Stimulated activated naive B cell treated with anti-CD40 and anti-IgM and Interleukin-4, amounts not matched to agents 10 μg/mL and 1 μg/mL and 100 μg/mL, for 72 hours (primary cell): ENCODE results near the gene FLVCR2.
"Not testable (repeated sequence)": the region's sequence is repeated elsewhere in the genome, so short reads cannot be mapped to it uniquely, and the experiment has no call there.

Experiments
- ATAC-seq, 2 donors: fragments of 150-1000 bp; cut with Tn5 transposase; replicated peaks; 2 replicates each; pipeline ENCODE4 v1.10.0; 2021; ENCODE audit warnings: moderate library complexity in 1 of 2
- DNase-seq: peaks from one replicate; pipeline ENCODE4 v3.0.0; 2021
- H3K27ac Mint-ChIP-seq: one replicate; pipeline ENCODE4 v1.8.0; 2022; ENCODE audit warnings: mild to moderate bottlenecking, mixed read lengths
- H3K27me3 Mint-ChIP-seq, 2 donors: one replicate each; pipeline ENCODE4 v1.8.0; 2022; ENCODE audit warnings: mixed read lengths in 2 of 2
- H3K36me3 Mint-ChIP-seq, 2 donors: one replicate each; pipeline ENCODE4 v1.8.0; 2022; ENCODE audit warnings: mixed read lengths in 2 of 2, mild to moderate bottlenecking in 1 of 2
- H3K4me1 Mint-ChIP-seq, 2 donors: one replicate each; pipeline ENCODE4 v1.8.0; 2022; ENCODE audit warnings: mixed read lengths in 2 of 2, mild to moderate bottlenecking in 1 of 2
- H3K4me3 Mint-ChIP-seq, 2 donors: one replicate each; pipeline ENCODE4 v1.8.0; 2022; ENCODE audit warnings: mild to moderate bottlenecking in 2 of 2, mixed read lengths in 2 of 2, moderate library complexity in 1 of 2
- H3K9me3 Mint-ChIP-seq, 2 donors: one replicate each; pipeline ENCODE4 v1.8.0; 2022; ENCODE audit warnings: mixed read lengths in 2 of 2, mild to moderate bottlenecking in 1 of 2

FLVCR2 gene

GRCh38 chr14:75658957-75659356 is 80.5 kb downstream of the FLVCR2 start:
- Mint-ChIP-seq H3K27ac (peak overlapping the region; percentile 25), H3K36me3 (peaks cover 8 to 16% of the 10 kb centered on the region in 2 donors)
- ATAC-seq: no peak

GRCh38 chr14:75660238-75660629 is 81.8 kb downstream of the FLVCR2 start:
- Mint-ChIP-seq H3K36me3 (peaks cover 6 to 15% of the 10 kb centered on the region in 2 donors), H3K4me1 (peaks cover 5 to 8% of the 10 kb centered on the region in 2 donors), H3K27ac (peak overlapping the region; percentile 93), H3K27me3 (no peaks in the 10 kb centered on the region), H3K4me3 (peak overlapping the region; percentile 92 to 97), H3K9me3 (no peaks in the 10 kb centered on the region)
- ATAC-seq (no peak), DNase-seq (no peak)

More at GRCh38 chr14:75658957-75659356, 80.5 kb downstream of the FLVCR2 start:
- Mint-ChIP-seq H3K27me3 (no peaks in the 10 kb centered on the region), H3K4me1 (peaks cover 5 to 11% of the 10 kb centered on the region in 2 donors), H3K9me3 (no peaks in the 10 kb centered on the region), H3K4me3 (no peak overlapping the region)
- no peak for DNase-seq

DNA sequence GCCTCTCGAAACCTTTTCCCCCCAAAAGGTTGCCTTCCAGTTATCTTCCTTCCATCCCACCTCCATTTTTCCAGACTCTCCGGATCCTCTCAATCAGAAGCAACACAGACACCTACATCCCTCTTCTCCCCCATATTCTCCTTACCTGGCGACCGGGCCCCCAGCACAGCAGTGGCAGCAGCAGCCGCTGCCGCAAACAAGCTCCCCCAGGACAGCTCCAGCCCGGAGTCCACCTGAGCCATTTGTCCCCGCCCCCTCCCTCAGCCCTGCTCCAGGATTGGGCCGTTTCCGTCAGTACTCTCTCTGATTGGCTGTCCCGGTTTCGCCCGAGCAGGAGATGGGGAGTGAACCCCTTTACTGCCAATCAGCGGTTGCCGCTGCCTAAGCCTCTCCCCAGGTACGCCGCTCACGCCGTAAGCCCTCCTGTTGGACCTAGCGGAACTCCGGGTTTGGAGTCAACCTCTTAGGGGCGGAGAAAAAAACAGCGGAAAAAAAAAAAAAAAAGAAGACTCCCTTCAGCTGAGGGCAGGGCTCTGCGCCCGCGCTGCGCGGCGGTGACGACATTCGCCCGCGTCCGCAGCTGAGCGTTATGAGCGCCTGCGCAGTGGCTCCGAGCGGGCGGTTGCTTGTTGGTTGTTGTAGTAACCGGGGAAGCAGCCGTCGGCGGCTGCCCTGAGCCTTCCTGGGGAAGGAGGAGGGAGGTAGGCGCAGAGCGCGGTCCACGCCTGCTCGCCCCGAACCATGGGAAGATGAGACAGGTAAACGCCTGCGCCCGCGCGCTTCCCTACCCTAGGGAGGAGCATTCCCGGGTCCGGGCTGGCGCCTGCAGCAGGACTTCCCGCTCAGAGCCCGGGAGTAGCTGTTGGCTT is 82.4 kb downstream of the FLVCR2 start, which contains the start of the genes ERG28 and TTLL5:
Gene ERG28, minus strand, starts transcription at position 247 of the 869 bp plus-strand sequence. CDS start 3,374 bp downstream, outside the sequence.
Gene TTLL5, plus strand, starts transcription at position 617 of the 869 bp plus-strand sequence. CDS start 1,904 bp downstream, outside the sequence.
- Mint-ChIP-seq H3K4me3 (peak within 1 kb of the TSS; percentile 92 to 97), H3K36me3 (peaks cover 6 to 15% of the 10 kb centered on the region in 2 donors), H3K27me3 (no peaks in the 10 kb centered on the region), H3K9me3 (no peaks in the 10 kb centered on the region), H3K4me1 (peaks cover 5 to 8% of the 10 kb centered on the region in 2 donors), H3K27ac (peak within 1 kb of the TSS; percentile 93)
- DNase-seq (peak; percentile 97), ATAC-seq (peak; percentile 98)

DNA sequence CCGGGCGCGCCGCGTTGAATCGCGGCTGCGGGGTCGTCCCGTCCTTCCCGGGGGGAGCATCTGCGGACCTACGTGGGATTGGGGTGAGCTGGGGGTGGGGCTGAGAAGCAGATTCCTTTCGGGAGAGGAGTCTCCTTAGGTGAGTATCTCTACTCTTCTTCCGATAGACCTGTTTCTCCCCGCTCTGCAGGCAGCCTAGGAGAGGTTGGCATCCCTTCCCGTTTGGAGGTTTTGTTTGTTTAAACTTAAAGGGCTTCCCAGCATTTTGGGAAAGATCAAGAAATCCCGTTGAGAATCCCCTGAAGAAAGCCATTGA is 83.0 kb downstream of the FLVCR2 start:
- peak in 1 of 2 donors; percentile 0 for ATAC-seq
- peak overlapping the region; percentile 92 to 97 for H3K4me3 Mint-ChIP-seq
- H3K4me1 Mint-ChIP-seq: peaks cover 5 to 8% of the 10 kb centered on the region in 2 donors
- H3K27ac Mint-ChIP-seq: peak overlapping the region; percentile 93
- no peaks in the 10 kb centered on the region for H3K9me3 Mint-ChIP-seq
- no peak for DNase-seq
- no peaks in the 10 kb centered on the region for H3K27me3 Mint-ChIP-seq
- H3K36me3 Mint-ChIP-seq: peaks cover 5 to 14% of the 10 kb centered on the region in 2 donors

DNA sequence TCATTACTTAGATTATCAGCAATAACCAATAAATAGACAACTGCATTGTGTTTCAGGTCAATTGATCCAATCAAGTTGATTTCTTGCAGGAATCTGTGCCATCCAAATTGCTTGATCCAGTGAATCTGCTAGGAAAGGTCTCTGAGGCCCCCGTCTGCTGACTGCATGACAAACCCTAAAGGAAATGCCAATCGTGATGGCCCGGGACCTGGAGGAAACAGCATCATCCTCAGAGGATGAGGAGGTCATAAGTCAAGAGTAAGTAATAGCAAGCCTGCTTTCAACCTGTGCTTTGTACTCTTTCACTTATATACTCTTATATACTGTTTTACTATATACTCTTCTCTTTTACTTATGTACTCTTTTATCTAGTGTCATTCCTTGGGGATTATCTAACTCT is 84.5 kb downstream of the FLVCR2 start:
- ATAC-seq (no peak), DNase-seq (no peak)
- Mint-ChIP-seq H3K4me1 (peaks cover 5 to 8% of the 10 kb centered on the region in 2 donors), H3K27ac (no peak overlapping the region), H3K36me3 (peaks cover 6 to 22% of the 10 kb centered on the region in 2 donors), H3K9me3 (no peaks in the 10 kb centered on the region), H3K4me3 (no peak overlapping the region), H3K27me3 (no peaks in the 10 kb centered on the region)

DNA sequence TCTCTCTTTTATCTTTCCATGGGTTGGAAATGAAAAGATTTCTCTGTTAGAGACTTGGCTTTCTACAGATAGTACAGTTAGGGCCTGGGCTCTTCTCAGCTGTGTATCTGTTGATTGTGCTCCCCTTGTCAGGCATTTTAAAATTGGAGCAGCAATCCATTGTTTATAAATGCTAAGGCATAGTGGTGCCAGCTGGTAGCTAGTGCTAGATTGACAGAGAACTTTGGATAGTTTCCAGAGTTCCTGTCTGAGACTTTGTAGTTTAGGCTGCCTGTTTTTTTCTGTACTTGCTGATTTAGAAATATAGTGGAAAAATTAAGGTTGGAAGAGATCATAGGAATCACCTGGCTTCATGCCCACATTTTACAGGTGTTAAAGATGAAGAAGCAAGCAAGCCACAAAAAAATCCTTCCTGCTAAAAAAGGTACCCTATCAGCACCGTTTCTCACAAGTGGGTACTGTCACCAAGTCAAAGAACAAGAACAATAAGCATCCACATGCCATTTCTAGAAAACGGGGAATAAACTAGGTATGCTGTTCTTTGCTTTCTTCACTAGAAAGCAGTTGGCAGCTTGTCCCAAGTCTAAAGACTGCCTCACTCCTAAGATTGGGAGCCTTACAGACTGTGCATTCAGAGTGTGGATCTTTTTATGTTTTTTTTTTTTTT is 88.8 kb downstream of the FLVCR2 start:
- Mint-ChIP-seq H3K27me3 (no peaks in the 10 kb centered on the region), H3K27ac (no peak overlapping the region), H3K36me3 (peaks cover 27 to 53% of the 10 kb centered on the region in 2 donors)

DNA sequence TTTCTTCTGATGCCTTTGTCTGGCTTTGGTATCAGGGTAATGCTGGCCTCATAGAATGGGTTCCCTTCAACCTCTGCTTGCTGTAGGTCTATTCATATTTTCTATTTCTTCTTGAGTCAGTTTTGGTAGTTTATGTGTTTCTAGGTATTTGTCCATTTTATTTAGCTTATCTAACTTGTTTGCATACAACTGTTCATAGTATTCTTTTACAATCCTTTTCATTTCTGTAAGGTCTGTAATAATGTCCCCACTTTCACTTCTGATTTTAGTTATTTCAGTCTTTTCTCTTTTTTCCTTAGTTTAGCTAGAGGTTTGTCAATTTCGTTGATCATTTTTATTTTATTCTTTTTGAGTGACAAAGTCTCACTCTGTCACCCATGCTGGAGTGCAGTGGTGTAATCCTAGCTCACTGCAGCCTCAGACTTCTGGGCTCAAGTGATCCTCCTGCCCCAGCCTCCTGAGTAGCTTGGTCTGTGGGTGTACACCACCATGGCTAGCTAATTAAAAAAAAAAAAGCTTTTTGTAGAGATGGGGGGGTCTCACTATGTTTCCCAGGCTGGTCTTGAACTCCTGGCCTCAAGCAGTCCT is 94.3 kb downstream of the FLVCR2 start:
- Mint-ChIP-seq H3K27me3 (no peaks in the 10 kb centered on the region), H3K36me3 (peaks cover 41 to 68% of the 10 kb centered on the region in 2 donors), H3K4me3 (no peak overlapping the region), H3K4me1 (peaks cover 2 to 9% of the 10 kb centered on the region in 2 donors), H3K27ac (no peak overlapping the region), H3K9me3 (peaks cover 3 to 8% of the 10 kb centered on the region in 2 donors)
- no peak for DNase-seq
- no peak for ATAC-seq

More for the DNA sequence above, 88.8 kb downstream of the FLVCR2 start:
- DNase-seq (no peak), ATAC-seq (no peak)
- H3K4me3 Mint-ChIP-seq: no peak overlapping the region
- H3K4me1 Mint-ChIP-seq: peaks cover 0 to 1% of the 10 kb centered on the region in 2 donors
- H3K9me3 Mint-ChIP-seq: peaks cover 0 to 4% of the 10 kb centered on the region in 2 donors

- Mint-ChIP-seq H3K27ac (no peak overlapping the region), H3K4me1 (peaks cover 2 to 9% of the 10 kb centered on the region in 2 donors), H3K4me3 (no peak overlapping the region), H3K27me3 (no peaks in the 10 kb centered on the region), H3K9me3 (peaks cover 3 to 8% of the 10 kb centered on the region in 2 donors), H3K36me3 (peaks cover 40 to 75% of the 10 kb centered on the region in 2 donors)
- ATAC-seq (peak in 1 of 2 donors; percentile 57), DNase-seq (no peak)
Measured at GRCh38 chr14:75673345-75674035, 95.1 kb downstream of the FLVCR2 start.

- DNase-seq (no peak), ATAC-seq (no peak)
- Mint-ChIP-seq H3K27me3 (no peaks in the 10 kb centered on the region), H3K27ac (no peak overlapping the region), H3K9me3 (peaks cover 3 to 8% of the 10 kb centered on the region in 2 donors), H3K4me3 (no peak overlapping the region), H3K4me1 (peaks cover 2 to 9% of the 10 kb centered on the region in 2 donors), H3K36me3 (peaks cover 27 to 63% of the 10 kb centered on the region in 2 donors)
Measured at GRCh38 chr14:75675265-75675960, 97.0 kb downstream of the FLVCR2 start.

DNA sequence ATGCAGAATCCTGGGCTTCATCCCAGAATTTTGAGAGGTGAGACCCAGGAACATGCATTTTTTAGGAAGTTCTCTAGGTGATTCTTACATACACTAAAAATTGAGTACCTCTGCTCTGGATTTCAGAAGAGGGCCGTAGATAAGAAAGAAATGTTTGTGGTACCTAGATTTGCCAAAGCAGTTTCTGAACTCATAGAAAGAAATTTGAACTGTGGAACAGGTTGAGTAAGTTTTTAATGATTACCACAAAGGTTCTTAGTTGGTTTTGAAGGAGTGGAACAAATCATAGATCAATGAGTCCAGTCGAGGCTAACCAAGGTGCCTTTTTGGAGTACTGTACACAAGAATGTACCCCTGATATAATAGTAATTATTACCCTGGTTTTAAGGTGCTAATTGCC is 107.5 kb downstream of the FLVCR2 start:
- ATAC-seq (no peak), DNase-seq (no peak)
- no peaks in the 10 kb centered on the region for H3K27me3 Mint-ChIP-seq
- H3K4me1 Mint-ChIP-seq: peaks cover 0 to 4% of the 10 kb centered on the region in 2 donors
- no peak overlapping the region for H3K27ac Mint-ChIP-seq
- no peaks in the 10 kb centered on the region for H3K9me3 Mint-ChIP-seq
- no peak overlapping the region for H3K4me3 Mint-ChIP-seq
- peaks cover 23 to 39% of the 10 kb centered on the region in 2 donors for H3K36me3 Mint-ChIP-seq

DNA sequence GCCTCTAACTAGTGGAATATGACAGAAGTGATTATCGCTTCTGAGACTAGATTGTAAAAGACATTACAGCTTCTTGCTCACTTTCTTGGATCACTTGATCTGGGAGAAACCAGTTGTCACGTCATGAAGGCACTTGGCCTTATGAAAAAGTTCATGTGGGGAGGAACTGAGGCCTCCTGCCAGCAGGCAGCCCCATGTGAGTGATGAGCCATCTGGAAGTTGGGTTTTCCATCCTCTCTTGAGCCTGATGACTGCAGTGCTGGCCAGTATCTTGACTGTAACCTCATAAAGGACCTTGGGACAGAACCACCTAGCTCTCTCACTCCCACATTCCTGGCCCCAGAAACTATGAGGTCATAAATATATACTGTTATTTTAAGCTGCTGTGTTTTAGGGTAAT is 110.6 kb downstream of the FLVCR2 start:
- no peak overlapping the region for H3K27ac Mint-ChIP-seq
- peaks cover 37 to 49% of the 10 kb centered on the region in 2 donors for H3K36me3 Mint-ChIP-seq

DNA sequence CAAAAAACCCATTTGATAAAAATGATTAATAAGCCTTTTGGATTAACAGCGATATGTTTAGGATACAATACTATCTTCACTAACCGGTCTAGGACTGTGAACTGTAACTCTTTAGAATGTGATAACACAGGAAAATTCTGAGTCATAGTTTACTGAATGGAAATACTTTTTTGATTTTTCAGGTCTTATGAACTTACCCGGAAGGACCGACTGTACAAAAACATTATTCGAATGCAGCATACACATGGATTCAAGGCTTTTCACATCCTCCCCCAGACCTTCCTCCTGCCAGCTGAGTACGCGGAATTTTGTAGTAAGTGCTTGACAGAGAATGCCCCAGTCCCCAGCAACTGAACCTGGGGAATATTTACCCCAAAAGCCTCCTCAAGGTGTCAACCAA is 111.6 kb downstream of the FLVCR2 start:
- ATAC-seq (no peak), DNase-seq (no peak)
- Mint-ChIP-seq H3K4me1 (no peaks in the 10 kb centered on the region), H3K27ac (no peak overlapping the region), H3K27me3 (no peaks in the 10 kb centered on the region), H3K4me3 (no peak overlapping the region), H3K36me3 (peaks cover 43 to 55% of the 10 kb centered on the region in 2 donors), H3K9me3 (peaks cover 3 to 4% of the 10 kb centered on the region in 2 donors)

More for the DNA sequence above, 110.6 kb downstream of the FLVCR2 start:
- Mint-ChIP-seq H3K9me3 (peaks cover 0 to 1% of the 10 kb centered on the region in 2 donors), H3K27me3 (no peaks in the 10 kb centered on the region), H3K4me3 (no peak overlapping the region), H3K4me1 (no peaks in the 10 kb centered on the region)
- ATAC-seq (no peak), DNase-seq (no peak)

- H3K27ac Mint-ChIP-seq, DNase-seq, H3K4me1 Mint-ChIP-seq, H3K9me3 Mint-ChIP-seq, ATAC-seq, H3K4me3 Mint-ChIP-seq, H3K27me3 Mint-ChIP-seq: not testable (repeated sequence)
- peaks cover 64 to 72% of the 10 kb centered on the region in 2 donors for H3K36me3 Mint-ChIP-seq
Measured at GRCh38 chr14:75695025-75695424, 116.6 kb downstream of the FLVCR2 start.
